BLaER1 (cell line): ENCODE measurements around the gene EPHA7.

Experiments used
- H3K27ac ChIP-seq: shearing (Covaris generic); formaldehyde crosslinking; 2 replicates; pipeline ENCODE4 v1.8.1; 2022
- H3K27me3 ChIP-seq: shearing (Covaris generic); formaldehyde crosslinking; 2 replicates; pipeline ENCODE4 v1.8.1; 2022
- H3K36me3 ChIP-seq: shearing (Covaris generic); formaldehyde crosslinking; 2 replicates; pipeline ENCODE4 v1.8.1; 2022
- H3K4me1 ChIP-seq: shearing (Covaris generic); formaldehyde crosslinking; 2 replicates; pipeline ENCODE4 v1.8.1; 2022
- H3K4me2 ChIP-seq: shearing (Covaris generic); formaldehyde crosslinking; 2 replicates; pipeline ENCODE4 v1.8.1; 2022
- H3K4me3 ChIP-seq: shearing (Covaris generic); formaldehyde crosslinking; 2 replicates; pipeline ENCODE4 v1.8.1; 2022
- H3K9ac ChIP-seq: shearing (Covaris generic); formaldehyde crosslinking; 2 replicates; pipeline ENCODE4 v1.8.1; 2022
- H3K9me3 ChIP-seq: shearing (Covaris generic); formaldehyde crosslinking; 2 replicates; pipeline ENCODE4 v1.8.1; 2022
- H4K20me1 ChIP-seq: shearing (Covaris generic); formaldehyde crosslinking; 2 replicates; pipeline ENCODE4 v1.8.1; 2022
- Cebpa-rat ChIP-seq: shearing (Covaris generic); IDR thresholded peaks from 2 replicates; pipeline ENCODE4 v1.8.1; 2022

EPHA7 gene

DNA sequence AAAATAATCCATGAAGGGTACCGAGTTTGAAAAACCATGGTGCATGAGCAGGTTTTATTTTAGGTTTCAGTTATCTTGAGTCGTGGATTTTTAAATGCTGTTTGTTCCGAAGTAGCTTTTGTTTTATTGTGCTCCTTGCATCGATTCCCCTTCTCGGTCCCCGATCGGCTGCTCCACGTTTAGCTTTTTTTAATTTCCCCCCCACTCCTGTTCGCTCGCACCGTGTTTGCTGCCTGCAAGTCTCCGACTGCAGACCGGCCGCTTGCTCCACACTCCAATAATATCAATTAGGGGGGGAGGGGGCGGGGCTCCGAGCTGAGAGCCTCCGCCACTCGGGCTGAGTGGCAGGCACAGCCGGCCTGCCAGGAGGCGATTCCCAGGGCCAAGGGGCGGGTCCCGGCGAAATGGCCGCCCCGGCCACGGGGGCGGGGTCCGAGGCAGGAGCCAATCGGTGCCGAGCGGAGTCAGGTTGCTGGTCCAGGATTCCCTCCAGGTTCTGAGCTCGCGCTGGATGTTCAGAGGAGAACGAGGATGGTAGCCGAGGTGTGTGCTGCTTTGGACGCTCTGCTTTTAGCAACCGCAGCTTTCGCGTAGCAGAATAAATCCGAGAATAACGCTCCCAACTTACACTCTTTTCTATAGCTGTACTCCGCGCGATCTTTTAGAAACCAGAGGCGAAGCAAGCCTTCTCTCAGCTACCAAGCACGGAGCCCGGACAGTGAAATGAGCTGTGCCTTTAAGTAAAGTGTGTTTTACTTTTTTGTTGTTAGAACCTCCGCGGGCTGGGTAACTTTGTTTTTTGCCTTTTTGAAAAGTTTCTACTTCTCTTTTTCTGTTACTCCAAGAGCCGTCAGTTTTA is at the start of gene EPHA7:
TSS of gene EPHA7 (minus strand) at position 256 of the 859 bp plus-strand sequence. CDS start at position 38, 218 bp downstream.
- H3K4me2 ChIP-seq, result peak within 1 kb of the TSS; percentile 98
- H3K36me3 ChIP-seq, result no peaks in the 10 kb centered on the region
- peaks cover 60% of the 10 kb centered on the region for H3K27me3 ChIP-seq
- H3K9ac ChIP-seq, result peak within 1 kb of the TSS; percentile 45; the same call in 1 of the 2 replicates
- H4K20me1 ChIP-seq, result peaks cover 25% of the 10 kb centered on the region
- H3K4me1 ChIP-seq, result peaks cover 22% of the 10 kb centered on the region
- no peak within 1 kb of the TSS for H3K27ac ChIP-seq
- H3K9me3 ChIP-seq, result no peaks in the 10 kb centered on the region
- no peak for TF ChIP-seq Cebpa-rat
- peak within 1 kb of the TSS; percentile 69 for H3K4me3 ChIP-seq

DNA sequence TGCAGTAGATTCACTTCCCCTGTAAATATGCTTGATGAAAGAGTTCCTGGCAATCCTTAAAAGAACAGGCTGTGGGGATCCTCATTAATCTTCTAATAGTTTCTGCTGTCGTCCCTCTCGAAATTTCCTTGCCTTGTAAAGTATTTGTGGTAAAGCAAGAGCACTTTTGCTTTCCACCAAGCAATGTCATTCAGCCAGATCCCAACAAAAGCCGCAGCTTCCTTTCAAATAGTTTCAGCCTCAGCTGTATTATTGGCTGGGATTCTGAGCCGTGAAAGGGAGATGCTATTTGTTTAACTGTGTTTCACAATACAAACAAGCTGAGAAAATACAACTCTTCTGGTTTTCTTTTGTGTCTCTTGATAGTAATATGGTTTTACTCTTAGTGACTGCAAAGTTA is 48.9 kb upstream of the EPHA7 start:
- Histone ChIP-seq H3K4me1 (no peaks in the 10 kb centered on the region), H3K36me3 (no peaks in the 10 kb centered on the region), H3K4me3 (no peak overlapping the region), H3K27me3 (no peaks in the 10 kb centered on the region), H3K27ac (no peak overlapping the region), H3K9ac (no peak overlapping the region), H3K9me3 (no peaks in the 10 kb centered on the region), H4K20me1 (no peaks in the 10 kb centered on the region), H3K4me2 (no peak overlapping the region)
- TF ChIP-seq Cebpa-rat, result no peak

DNA sequence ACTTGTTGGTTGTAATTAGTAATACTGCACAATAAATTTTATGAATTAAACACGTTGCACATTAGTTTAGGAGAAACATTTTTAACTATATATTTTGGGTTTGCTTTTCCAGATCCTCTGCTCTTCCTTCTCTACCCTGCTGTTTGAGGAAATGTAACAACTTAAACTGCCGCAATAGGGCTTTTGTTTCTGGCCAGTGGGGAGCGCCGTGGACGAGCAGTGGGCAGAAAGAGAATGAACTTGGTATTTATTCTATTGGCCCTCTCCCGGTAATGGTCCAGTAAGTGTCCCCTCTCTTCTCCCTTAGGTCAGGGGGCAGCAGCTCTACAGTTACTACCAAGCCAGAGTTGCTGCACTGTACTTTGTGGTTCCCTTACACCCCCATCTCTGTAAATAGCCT is 35.2 kb upstream of the EPHA7 start:
- 0 out of 2 replicates have a peak, but pooled peaks cover 5% of the 10 kb centered on the region for H3K4me1 ChIP-seq
- H3K27me3 ChIP-seq, result no peaks in the 10 kb centered on the region
- H4K20me1 ChIP-seq, result no peaks in the 10 kb centered on the region
- no peak overlapping the region for H3K4me3 ChIP-seq
- no peaks in the 10 kb centered on the region for H3K36me3 ChIP-seq
- H3K9ac ChIP-seq, result no peak overlapping the region
- H3K27ac ChIP-seq, result no peak overlapping the region
- no peak overlapping the region for H3K4me2 ChIP-seq
- no peaks in the 10 kb centered on the region for H3K9me3 ChIP-seq
- TF ChIP-seq Cebpa-rat, result no peak

DNA sequence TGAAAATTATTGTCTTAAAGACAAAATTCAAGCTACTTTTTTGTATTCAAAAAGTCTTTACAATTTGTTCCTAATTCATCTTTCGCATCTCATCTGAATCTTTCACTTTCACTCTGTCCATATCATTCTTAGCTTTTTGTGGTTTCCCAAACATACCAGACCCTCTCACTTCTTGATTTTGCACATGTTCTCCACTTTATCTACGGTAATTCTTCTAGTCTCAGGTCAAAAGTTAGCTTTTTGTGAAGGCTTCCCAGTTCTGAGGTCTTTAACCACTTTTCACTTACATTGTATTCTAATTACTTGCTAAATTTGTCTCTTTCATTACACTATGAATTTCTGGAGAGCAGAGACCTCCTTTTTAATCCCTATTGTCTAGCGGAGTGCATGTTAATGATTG is 34.6 kb upstream of the EPHA7 start:
- H3K4me3 ChIP-seq, result no peak overlapping the region
- no peaks in the 10 kb centered on the region for H4K20me1 ChIP-seq
- no peaks in the 10 kb centered on the region for H3K36me3 ChIP-seq
- H3K9me3 ChIP-seq, result no peaks in the 10 kb centered on the region
- no peak for TF ChIP-seq Cebpa-rat
- H3K9ac ChIP-seq, result no peak overlapping the region
- H3K4me2 ChIP-seq, result no peak overlapping the region
- H3K27ac ChIP-seq, result no peak overlapping the region
- H3K27me3 ChIP-seq, result no peaks in the 10 kb centered on the region
- 0 out of 2 replicates have a peak, but pooled peaks cover 5% of the 10 kb centered on the region for H3K4me1 ChIP-seq

DNA sequence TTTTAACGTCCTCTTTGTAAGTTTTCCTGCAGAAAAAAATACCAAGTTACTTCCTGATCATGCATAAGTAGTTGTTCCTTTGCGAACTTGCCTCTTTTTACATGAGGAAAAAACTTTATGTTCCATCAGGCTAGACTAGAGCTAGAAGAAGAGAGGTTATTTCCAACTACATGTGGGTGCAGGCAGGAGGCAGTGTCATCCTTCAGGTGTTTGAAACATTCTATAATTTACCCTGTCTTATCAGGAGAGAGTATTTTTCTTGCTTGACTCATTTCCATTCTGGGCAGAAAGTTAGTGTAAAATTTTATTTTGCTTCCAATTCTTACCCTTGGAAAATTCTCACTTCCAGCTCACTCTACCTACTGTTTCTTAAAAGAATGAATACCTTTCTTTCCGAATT is 28.5 kb upstream of the EPHA7 start:
- Histone ChIP-seq H3K4me1 (no peaks in the 10 kb centered on the region), H3K4me2 (no peak overlapping the region), H3K9ac (no peak overlapping the region), H3K9me3 (no peaks in the 10 kb centered on the region), H4K20me1 (no peaks in the 10 kb centered on the region), H3K4me3 (no peak overlapping the region), H3K36me3 (no peaks in the 10 kb centered on the region), H3K27ac (no peak overlapping the region), H3K27me3 (no peaks in the 10 kb centered on the region)
- no peak for TF ChIP-seq Cebpa-rat

DNA sequence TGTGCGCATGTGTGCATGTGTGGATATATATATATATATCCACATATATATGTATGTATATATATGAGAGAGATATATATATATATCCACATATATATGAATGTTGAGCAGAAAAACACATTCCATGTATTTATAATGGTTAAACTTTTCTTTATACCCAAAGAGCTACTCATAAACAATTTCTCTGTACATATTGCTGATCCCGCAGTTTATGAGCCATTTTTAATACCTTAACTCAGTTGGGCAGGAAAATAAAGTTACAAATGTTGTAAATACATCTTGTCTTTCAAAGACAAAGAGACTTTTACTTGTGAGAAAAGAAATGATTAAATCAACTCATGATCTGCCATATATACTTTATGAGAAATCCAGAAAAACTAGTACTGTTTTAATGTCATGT is 18.1 kb upstream of the EPHA7 start:
- no peaks in the 10 kb centered on the region for H4K20me1 ChIP-seq
- H3K9ac ChIP-seq, result no peak overlapping the region
- H3K4me3 ChIP-seq, result no peak overlapping the region
- TF ChIP-seq Cebpa-rat, result no peak
- no peak overlapping the region for H3K4me2 ChIP-seq
- H3K27ac ChIP-seq, result no peak overlapping the region
- no peaks in the 10 kb centered on the region for H3K4me1 ChIP-seq
- H3K9me3 ChIP-seq, result no peaks in the 10 kb centered on the region
- H3K36me3 ChIP-seq, result no peaks in the 10 kb centered on the region
- H3K27me3 ChIP-seq, result no peaks in the 10 kb centered on the region

DNA sequence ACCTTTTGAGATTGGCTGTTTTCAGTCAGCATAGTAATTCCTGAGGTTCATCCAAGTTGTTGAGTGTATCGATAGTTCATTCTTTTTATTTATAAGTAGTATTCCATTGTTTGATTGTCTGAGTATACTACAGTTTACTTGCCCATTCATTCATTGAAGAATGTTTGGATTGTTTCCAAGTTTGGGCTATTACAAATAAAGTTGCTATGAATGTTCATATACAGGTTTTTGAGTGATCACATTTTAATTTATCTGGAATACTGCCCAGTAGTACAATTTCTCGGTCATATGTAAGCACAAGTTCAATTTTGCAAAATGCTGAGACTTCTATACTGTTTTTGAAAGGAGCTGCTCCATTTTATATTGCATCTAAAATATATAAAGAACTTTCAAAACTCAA is 14.2 kb upstream of the EPHA7 start:
- TF ChIP-seq Cebpa-rat, result no peak
- no peak overlapping the region for H3K9ac ChIP-seq
- no peaks in the 10 kb centered on the region for H3K4me1 ChIP-seq
- H3K4me3 ChIP-seq, result no peak overlapping the region
- H3K4me2 ChIP-seq, result no peak overlapping the region
- no peaks in the 10 kb centered on the region for H3K36me3 ChIP-seq
- no peaks in the 10 kb centered on the region for H4K20me1 ChIP-seq
- no peaks in the 10 kb centered on the region for H3K27me3 ChIP-seq
- no peaks in the 10 kb centered on the region for H3K9me3 ChIP-seq
- no peak overlapping the region for H3K27ac ChIP-seq

DNA sequence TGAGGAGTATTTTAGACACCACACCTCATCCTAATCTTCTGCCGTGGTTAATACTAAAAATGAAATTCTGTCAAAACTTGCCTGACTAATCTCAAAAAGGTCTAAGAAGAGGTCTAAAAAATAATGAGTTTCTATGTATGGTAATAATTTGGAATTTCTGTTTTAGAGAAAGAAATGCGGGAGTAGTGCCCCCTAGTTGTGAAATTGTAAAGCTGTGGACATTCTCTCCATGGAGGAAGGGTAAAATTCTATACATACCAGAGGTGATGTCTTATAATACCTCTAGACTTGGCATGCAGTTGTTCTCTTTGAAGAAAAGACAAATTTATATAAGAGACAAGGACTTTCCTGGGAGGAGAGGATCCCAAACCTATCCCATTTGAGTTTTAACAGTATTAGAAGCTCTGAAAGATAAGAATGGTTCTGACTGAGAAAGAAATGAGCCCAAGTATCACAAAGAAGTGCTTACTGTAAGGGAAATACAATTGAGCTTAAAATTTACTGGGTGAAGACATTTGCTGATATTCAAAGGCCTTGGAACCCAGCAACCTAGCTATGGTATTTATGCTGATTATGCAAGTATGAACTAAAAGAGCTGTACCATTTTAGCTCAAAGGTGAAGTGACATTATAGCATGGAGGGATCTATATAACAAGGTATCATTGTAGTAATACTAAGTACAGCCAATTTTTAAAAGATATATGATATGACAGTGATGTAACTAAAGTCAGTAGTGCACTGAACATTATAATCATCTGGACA is 5.1 kb upstream of the EPHA7 start:
- Histone ChIP-seq H3K9ac (no peak overlapping the region), H4K20me1 (no peaks in the 10 kb centered on the region), H3K27ac (no peak overlapping the region), H3K4me3 (no peak overlapping the region), H3K9me3 (no peaks in the 10 kb centered on the region), H3K36me3 (no peaks in the 10 kb centered on the region), H3K4me1 (no peaks in the 10 kb centered on the region), H3K4me2 (no peak overlapping the region), H3K27me3 (peaks cover 18% of the 10 kb centered on the region)
- TF ChIP-seq Cebpa-rat, result no peak

DNA sequence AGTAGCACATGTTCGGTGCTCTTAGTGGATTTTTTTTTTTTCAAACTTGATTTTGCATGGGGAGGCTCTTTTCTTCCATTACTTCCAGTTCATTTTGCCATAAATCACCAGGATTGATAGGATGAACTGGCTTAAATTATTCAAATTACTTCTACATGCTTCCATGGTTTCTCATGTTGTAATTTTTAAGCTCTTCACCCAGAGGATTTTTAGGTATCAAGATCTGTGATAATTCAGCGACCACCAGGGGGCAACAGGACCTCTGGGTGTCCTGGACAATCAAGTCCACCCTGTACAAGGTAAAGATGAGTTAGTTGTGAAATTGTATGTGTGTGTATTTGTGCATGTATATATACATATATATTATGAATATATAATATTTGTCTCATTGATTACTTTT is 4.2 kb upstream of the EPHA7 start:
- Histone ChIP-seq H3K4me1 (peaks cover 4% of the 10 kb centered on the region; the same call in 1 of the 2 replicates), H3K9me3 (no peaks in the 10 kb centered on the region), H3K27ac (no peak overlapping the region), H3K36me3 (no peaks in the 10 kb centered on the region), H3K27me3 (peaks cover 27% of the 10 kb centered on the region), H3K4me2 (no peak overlapping the region), H3K4me3 (no peak overlapping the region), H4K20me1 (peaks cover 7% of the 10 kb centered on the region), H3K9ac (no peak overlapping the region)
- TF ChIP-seq Cebpa-rat, result no peak
